IMR-90 (cell line): Measurements from ENCODE around the gene MAK.

ENCODE experiments used
- CEBPB ChIP-seq: IDR thresholded peaks from 2 replicates; pipeline ENCODE4 v1.6.1; 2012; ENCODE audit warnings: low read depth, low read length, improper control_type of control experiment
- CHD1 ChIP-seq: IDR thresholded peaks from 2 replicates; pipeline ENCODE4 v1.6.1; 2012; ENCODE audit warnings: low read depth, low read length, improper control_type of control experiment
- CTCF ChIP-seq: conservative IDR thresholded peaks from 2 replicates; pipeline ENCODE4 v1.5.1; 2012; ENCODE audit warnings: mild to moderate bottlenecking, low read depth, low read length, improper control_type of control experiment
- ELK1 ChIP-seq: fragments of 150-350 bp; IDR thresholded peaks from 2 replicates; pipeline ENCODE4 v1.6.1; 2016; ENCODE audit warnings: low read depth, mild to moderate bottlenecking, low read length, moderate library complexity, borderline replicate concordance
- FOS ChIP-seq: fragments of 150-350 bp; IDR thresholded peaks from 2 replicates; pipeline ENCODE4 v1.6.1; 2016; ENCODE audit warnings: low read depth, low read length
- MAZ ChIP-seq: IDR thresholded peaks from 2 replicates; pipeline ENCODE4 v1.6.1; 2012; ENCODE audit warnings: low read depth, mild to moderate bottlenecking, low read length, improper control_type of control experiment, moderate library complexity, borderline replicate concordance
- MXI1 ChIP-seq: IDR thresholded peaks from 2 replicates; pipeline ENCODE4 v1.6.1; 2012; ENCODE audit warnings: low read depth, mild to moderate bottlenecking, low read length, moderate library complexity, borderline replicate concordance
- POLR2A ChIP-seq: IDR thresholded peaks from 2 replicates; pipeline ENCODE4 v1.6.1; 2012; ENCODE audit warnings: mild to moderate bottlenecking, low read depth, low read length
- RAD21 ChIP-seq: IDR thresholded peaks from 2 replicates; pipeline ENCODE4 v1.6.1; 2012; ENCODE audit warnings: low read length, improper control_type of control experiment
- SMC3 ChIP-seq: fragments of 150-350 bp; IDR thresholded peaks from 2 replicates; pipeline ENCODE4 v1.6.1; 2016; ENCODE audit warnings: low read depth, mild to moderate bottlenecking, antibody characterized with exemption, low read length, moderate library complexity

GRCh38 chr6:10852361-10852960, 14.1 kb upstream of the MAK start:
- TF ChIP-seq CTCF, result no peak
- no peak for TF ChIP-seq CEBPB
- no peak for TF ChIP-seq RAD21
- no peak for TF ChIP-seq ELK1
- TF ChIP-seq POLR2A, result no peak
- TF ChIP-seq SMC3, result no peak
- TF ChIP-seq MXI1, result no peak
- TF ChIP-seq FOS, result no peak
- TF ChIP-seq MAZ, result no peak
- no peak for TF ChIP-seq CHD1
